Measurements from ENCODE around the gene CAMKK2.
A peak's percentile ranks its signal among the peaks of the same experiment; 100 is the strongest.
"Not testable (repeated sequence)": the region's sequence is repeated elsewhere in the genome, so short reads cannot be mapped to it uniquely, and the experiment has no call there.

CAMKK2 gene

DNA sequence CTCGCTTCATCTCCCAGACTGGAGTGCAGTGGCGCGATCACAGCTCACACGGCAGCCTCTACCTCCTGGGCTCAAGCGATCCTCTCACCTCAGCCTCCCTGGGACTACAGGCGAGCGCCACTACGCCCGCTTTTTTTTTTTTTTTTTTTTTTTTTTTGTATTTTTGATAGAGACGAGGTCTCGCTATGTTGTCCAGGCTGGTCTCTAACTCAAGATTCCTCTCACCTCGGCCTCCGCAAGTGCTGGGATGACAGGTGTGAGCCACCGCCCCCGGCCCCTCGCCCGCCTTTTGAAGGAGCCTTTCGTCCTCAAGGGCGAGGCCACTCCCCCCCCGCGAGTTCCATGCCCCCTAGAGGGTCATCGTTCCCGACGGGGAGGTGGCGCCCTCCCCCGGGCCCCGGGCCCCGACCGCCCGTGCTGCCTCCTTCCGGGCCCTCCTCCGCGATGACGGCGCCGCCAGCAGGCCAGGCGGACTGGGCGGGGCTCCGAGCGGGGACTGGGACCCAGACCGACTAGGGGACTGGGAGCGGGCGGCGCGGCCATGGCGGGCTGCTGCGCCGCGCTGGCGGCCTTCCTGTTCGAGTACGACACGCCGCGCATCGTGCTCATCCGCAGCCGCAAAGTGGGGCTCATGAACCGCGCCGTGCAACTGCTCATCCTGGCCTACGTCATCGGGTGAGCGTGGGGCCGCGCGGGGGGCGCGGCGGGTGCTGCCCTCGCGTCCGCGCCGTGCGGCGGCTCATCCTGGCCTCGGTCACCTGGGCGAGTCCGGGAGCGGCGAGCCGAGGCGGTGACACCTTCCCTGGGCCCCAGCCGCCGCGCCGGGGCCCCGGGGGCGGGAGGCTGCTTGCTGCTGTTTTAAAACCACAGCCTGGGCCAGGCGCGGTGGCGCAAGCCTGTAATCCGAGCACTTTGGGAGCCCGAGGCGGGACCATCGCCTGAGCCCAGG is 86.6 kb downstream of the CAMKK2 start, which contains the start of gene P2RX4:
Gene P2RX4, plus strand, starts transcription at position 506 of the 949 bp plus-strand sequence. Its CDS starts 36 bp downstream, at position 542.
- peak within 1 kb of the TSS; percentile 49 for H3K27ac ChIP-seq
- DNase-seq (ENCODE audit: low read depth, low spot score) = no peak

DNA sequence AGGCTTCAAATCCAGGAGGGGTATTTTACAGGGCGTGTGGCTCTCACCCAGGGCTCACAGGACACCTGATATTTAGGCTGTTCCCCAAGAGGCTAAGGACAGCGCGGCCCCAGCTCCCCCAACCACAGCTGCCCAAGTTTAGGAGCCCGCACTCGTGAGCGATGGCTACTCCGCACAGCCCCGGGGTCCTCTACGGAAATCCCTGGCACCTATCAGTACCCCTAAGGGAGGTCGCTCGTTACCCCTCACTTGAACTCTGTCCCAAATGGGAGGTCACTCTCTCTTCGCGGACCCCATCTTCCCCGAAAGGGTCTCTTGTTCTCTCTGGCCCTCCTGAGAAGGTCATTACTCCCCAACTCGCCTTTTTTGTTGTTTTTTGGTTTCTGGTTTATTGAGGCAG is 87.3 kb downstream of the CAMKK2 start:
- no peak for DNase-seq (ENCODE audit: low read depth, low spot score)
- no peak overlapping the region for H3K27ac ChIP-seq

DNA sequence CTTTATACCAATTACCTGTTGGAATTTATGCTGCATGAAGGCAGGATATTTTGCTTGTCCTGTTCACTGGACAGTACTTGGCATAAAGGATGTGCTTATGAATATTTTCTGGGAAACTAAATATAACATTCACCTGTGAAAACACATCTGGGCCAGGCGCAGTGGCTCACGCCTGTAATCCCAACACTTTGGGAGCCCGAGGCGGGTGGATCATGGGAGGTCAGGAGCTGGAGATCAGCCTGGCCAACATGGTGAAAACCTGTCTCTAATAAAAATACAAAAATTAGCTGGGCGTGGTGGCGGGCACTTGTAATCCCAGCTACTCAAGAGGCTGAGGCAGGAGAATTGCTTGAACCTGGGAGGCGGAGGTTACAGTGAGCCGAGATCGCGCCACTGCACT is 87.9 kb downstream of the CAMKK2 start:
- not testable (repeated sequence) for H3K27ac ChIP-seq; DNase-seq (ENCODE audit: low read depth, low spot score)

DNA sequence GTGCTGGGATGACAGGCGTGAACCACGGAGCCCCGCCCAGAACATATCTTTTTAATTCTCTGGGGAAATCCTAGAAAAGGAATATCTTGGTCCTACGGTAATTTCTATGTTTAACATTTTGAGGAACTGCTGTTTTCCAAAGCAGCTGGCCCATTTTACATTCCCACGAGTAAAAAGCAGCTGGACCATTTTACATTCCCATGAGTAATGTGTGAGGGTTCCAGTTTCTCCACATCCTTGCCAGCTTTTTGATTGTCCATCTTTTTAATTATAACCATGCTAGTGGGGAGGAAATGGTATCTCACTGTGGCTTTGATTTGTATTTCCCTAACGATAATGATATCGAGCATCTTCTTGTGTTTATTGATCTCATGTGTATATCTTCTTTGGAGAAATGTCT is 91.0 kb downstream of the CAMKK2 start:
- DNase-seq (ENCODE audit: low read depth, low spot score) = no peak
- H3K27ac ChIP-seq = no peak overlapping the region

DNA sequence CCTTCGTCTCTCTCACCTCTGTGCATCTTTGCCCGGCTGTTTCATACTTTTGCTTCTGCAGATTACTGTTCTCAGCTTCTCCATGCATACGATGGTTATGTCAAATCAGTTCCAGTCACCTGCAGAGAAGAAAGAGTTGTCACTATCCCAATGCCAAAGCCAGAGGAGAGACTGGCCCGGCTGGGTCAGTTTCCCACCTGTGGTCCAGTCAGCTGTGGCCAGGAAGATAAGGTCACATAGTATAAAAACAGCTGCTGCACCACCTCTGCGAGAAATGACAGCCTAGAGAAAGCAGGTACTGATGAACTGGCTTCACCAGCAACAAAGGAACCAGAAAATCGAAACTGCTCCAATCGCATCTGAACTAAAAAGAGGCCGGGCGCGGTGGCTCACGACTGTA is 93.0 kb downstream of the CAMKK2 start:
- no peak overlapping the region for H3K27ac ChIP-seq
- no peak for DNase-seq (ENCODE audit: low read depth, low spot score)

DNA sequence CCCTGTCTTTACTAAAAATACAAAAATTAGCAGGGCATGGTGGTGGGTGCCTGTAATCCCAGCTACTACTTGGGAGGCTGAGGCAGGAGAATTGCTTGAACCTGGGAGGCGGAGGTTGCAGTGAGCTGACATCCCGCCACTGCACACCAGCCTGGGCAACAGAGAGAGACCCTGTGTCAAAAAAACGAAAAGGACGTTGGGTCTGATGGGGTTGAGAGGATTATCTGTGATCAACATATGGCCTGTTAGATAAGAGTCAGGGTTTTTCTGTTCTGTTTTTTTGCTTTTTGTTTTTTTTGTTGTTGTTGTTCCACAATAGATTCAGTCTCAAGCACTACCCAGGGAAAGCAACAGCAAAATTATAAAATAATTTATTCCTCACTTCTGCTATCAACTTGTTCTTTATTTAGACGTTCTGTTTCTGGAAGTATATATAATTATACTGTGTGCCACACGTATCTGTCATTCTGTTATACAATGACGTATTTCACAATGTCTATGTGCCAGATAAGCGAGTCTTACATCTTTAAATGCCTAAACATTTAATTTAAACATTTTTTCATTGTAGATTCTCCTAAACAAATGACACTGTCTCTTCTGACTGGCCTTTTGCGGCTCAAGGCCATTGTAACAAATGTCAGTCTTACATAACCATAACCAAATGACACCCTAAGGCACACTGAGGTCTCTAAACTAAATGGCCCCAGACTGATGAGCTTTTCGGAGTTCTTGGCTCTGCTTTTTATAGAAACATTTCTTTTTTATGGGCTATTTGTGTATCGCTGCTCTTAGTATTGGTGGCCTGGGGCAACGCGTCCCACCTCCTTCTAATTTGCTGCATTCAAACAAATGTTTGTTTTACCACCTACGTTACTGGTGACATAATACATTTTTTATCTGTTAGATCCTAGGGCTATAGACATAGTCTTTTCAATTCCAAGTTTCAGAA is 93.8 kb downstream of the CAMKK2 start:
- H3K27ac ChIP-seq = no peak overlapping the region
- DNase-seq (ENCODE audit: low read depth, low spot score) = no peak

DNA sequence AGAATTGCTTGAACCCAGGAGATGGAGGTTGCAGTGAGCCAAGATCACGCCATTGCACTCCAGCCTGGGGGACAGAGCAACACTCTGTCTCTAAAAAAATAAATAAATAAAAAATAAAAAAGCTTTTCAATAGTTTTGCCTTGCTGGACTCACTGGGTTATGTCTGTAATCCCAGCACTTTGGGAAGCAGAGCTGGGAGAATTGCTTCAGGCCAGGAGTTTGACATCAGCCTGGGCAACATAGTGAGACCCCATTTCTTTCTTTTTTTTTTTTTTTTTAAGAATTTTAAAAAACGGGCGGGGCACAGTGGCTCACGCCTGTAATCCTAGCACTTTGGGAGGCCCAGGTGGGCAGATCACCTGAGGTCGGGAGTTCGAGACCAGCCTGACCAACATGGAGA is 95.4 kb downstream of the CAMKK2 start:
- H3K27ac ChIP-seq = not testable (repeated sequence)

DNA sequence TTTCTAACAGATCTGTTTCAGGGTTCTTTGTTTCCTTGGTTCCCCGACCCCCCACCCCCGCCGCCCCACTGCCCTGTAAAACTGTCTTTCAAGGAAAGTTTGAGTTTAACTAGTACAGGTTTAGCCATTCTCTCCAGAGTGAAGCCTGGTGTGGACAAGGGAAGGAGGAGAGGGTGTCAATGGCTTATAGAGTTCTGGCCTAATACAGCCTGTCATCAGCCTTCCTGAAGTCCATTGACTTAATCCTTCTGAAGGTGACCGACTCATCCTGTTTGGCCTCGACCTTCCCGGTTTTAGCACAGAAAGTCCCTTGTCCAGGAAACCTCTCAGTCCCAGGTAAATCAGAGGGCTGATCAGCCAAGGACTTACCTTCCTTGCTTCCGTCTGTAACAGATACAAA is 97.6 kb downstream of the CAMKK2 start:
- H3K27ac ChIP-seq = no peak overlapping the region
- no peak for DNase-seq (ENCODE audit: low read depth, low spot score)

More for the DNA sequence above, 95.4 kb downstream of the CAMKK2 start:
- DNase-seq (ENCODE audit: low read depth, low spot score) = not testable (repeated sequence)

DNA sequence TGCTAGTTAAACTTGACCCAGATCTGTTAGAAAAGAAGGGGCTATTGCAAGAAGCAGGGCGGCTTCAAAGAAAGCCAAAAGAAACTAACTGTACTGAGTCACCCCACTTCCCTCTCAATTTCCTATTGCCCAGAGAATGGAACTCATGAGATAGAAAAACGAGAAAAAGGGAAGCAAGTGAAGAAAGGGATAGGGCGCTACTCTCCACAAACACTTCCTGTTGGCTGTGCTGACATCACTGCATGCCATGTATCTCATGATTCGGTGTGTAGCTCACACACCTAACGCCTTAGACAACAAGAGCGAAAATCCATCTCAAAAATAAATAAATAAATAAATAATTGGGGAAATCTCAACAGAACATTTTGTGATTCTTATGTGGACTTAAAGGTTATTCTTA is 99.6 kb downstream of the CAMKK2 start:
- no peak overlapping the region for H3K27ac ChIP-seq
- DNase-seq (ENCODE audit: low read depth, low spot score) = no peak

DNA sequence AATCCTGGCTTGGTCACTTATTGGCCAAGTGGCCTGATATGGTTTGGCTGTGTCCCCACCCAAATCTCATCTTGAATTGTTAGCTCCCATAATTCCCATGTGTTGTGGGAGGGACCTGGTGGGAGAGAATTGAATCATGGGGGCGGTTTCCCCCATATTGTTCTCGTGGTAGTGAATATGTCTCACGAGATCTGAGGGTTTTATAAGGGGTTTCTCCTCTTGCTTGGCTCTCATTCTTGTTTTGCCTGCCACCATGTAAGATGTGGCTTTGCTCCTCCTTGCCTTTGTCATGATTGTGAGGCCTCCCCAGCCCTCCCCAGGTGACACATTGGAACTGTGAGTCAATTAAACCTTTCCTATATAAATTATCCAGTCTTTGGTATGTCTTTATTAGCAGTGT is 105.4 kb downstream of the CAMKK2 start:
- H3K27ac ChIP-seq = peak overlapping the region; percentile 61
- no peak for DNase-seq (ENCODE audit: low read depth, low spot score)

DNA sequence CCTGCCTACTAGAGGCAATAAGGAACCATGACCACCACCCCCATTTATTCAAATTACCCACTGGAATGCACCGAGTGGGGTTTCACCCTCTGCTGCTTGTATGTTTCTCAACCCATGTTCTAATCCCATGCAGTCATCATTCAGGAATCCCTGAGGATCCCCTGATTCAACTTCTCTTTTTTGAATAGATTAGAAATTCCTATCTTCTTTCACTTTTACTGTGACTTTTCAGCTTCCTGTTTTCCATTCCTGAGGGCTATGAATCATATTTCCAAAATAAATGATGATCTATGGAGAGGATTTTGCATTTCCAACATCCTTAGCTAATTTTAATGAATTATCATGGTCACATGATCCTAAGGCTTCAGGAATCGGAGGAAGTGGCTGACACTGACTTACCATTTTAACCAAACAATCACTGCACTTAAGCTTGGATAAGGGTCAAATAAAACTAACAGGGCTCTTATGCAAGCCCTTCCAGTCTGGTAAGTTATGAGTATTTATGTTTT is 105.9 kb downstream of the CAMKK2 start:
- no peak for DNase-seq (ENCODE audit: low read depth, low spot score)
- H3K27ac ChIP-seq = peak overlapping the region; percentile 61

DNA sequence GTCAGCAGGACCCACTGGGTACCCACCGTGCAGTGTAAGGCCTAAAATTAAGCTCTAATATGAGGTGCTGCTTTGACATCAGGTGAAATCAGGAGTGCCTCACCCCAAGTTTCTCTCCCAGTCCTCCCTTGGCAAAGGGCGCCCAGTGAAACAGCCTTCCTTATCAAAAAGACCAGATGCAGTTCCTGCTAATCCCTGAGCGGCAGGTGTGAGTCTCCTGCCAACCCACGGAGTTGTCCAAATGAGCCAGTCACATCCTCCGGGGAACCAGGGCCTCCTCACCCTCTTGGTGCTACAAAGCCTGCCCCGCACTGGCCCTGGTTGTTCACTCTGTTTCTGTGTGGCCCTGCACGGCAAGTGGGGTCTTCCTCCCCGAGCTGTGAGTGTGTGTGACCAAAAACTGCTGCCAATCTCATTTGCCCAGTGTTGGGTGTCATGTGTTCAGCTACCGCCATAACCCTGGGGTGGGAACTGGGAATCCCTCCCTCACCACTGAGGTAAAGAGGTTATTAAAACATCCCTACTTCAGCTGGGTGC is 106.8 kb downstream of the CAMKK2 start:
- no peak for DNase-seq (ENCODE audit: low read depth, low spot score)
- H3K27ac ChIP-seq = peak overlapping the region; percentile 61

DNA sequence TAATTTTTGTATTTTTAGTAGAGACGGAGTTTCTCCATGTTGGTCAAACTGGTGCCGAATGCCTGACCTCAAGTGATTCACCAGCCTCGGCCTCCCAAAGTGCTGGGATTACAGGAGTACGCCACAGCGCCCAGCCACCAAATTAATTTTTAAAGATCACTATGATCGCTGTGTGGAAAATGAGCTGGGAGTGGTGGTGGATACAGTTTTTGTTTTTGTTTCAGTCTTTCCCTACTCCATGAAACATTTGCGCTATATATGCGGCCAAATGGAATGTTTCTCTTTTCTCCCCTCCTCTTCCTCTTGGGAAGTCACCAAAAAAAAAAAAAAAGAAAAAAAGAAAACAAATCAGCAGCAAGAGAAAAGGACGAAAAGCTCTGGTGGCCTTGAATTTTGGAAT is 107.4 kb downstream of the CAMKK2 start:
- H3K27ac ChIP-seq = no peak overlapping the region
- no peak for DNase-seq (ENCODE audit: low read depth, low spot score)

DNA sequence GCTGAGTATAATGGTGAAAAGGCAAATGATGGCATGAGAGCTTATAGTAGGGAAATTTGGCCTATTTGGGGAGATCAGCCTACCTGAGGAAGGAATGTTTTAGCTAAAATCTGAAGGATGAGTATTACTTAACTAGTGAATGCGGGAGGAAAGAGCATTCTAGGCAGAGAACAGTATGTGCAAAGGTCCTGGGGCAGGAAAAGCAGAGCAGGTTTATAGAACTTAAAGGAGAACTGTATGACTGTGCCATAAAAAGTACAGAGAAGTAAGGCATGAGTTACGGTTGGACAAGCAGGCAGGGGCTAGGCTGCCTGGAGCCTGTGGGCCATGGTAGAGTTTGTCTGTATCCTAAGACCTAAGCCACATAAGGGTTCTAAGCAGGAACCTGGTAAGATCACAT is 108.3 kb downstream of the CAMKK2 start:
- H3K27ac ChIP-seq = no peak overlapping the region
- DNase-seq (ENCODE audit: low read depth, low spot score) = no peak
